ENCODE measurements around the gene RANBP1. TPM values are rescaled to one million over a fixed set of nuclear protein-coding genes. Genes with fewer than 3 reads are reported as not detected.

RANBP1 gene
- total RNA-seq, 2 experiments from 2014 or later: 320 to 332 TPM

DNA sequence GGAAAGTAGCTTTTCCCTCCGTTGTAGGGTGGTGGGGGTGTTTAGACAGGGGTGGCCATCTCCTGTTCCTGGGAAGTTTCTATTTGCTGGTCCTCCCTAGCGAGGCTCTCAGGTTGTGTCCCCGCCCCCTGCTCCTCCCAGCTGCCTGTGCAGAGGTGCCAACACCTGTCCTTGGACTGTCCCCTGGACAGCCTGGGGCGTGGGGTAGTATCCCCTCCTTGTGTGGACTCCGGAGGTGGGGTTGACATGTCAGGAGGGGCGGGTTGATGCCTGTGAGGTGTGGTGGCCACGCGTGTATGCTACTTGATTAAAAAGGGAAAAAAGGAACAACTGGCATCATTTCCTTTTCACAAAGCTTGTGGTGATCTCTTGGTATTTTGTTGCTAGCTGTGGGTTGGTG lies 14.3 kb upstream of the RANBP1 start:
- ATAC-seq (no peak), DNase-seq (no peak)
- ChIA-PET POLR2A (interaction anchor here (0.6 to 1.7 kb wide), 7 partner anchors 10 to 494 kb away, joined by 3 to 8 read pairs (median 4); partner anchors contain the start of genes TANGO2 and TRMT2A), CTCF (interaction anchor here (0.9 to 1.5 kb wide), 4 partner anchors 9 to 16 kb away, joined by 3 to 12 read pairs (median 4); no protein-coding TSS in a partner anchor)
- no peaks in the 10 kb centered on the region for H3K27me3 Mint-ChIP-seq (ENCODE audit: low read depth)
- H3K4me3 Mint-ChIP-seq: no peak overlapping the region
- H3K9me3 Mint-ChIP-seq (ENCODE audit: insufficient read depth): peaks cover 5% of the 10 kb centered on the region
- peaks cover 59% of the 10 kb centered on the region for H3K4me1 Mint-ChIP-seq (ENCODE audit: low read depth)
- H3K36me3 Mint-ChIP-seq (ENCODE audit: low read depth): peaks cover 65% of the 10 kb centered on the region
- peak overlapping the region; percentile 84 for H3K27ac Mint-ChIP-seq

DNA sequence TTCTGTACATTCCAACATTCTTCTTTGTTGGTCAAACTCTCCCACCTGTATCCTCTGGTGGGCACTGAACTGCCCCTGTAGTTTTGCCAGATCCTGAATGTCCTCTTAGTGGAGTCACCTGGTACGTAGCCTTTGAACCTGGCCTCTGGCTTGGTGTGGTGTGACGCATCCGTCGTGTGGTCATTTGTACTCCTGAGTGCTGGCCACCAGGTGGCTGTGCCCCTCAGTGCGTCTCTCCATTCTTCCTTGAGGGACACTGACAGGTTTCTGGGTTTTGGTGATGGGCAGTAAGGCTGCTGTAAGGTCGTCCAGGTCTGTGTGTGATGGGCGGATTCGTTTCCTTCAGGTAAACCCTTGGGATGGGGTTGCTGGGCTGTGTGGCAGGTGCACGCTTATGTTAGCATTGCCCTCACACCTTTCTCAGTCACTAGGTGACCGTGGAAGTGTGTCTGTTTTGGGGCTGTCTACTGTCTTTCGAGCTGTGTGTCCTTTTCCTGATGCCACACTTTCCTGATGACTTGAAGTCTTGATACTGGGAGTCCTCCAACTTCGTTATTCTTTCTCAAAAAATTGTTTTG lies 13.6 kb upstream of the RANBP1 start:
- Mint-ChIP-seq H3K4me1 (ENCODE audit: low read depth) (peaks cover 56% of the 10 kb centered on the region), H3K9me3 (ENCODE audit: insufficient read depth) (peaks cover under 1% of the 10 kb centered on the region), H3K27ac (peak overlapping the region; percentile 73), H3K4me3 (no peak overlapping the region), H3K27me3 (ENCODE audit: low read depth) (no peaks in the 10 kb centered on the region), H3K36me3 (ENCODE audit: low read depth) (peaks cover 65% of the 10 kb centered on the region)
- CTCF ChIA-PET: interaction anchor here (0.9 to 1.3 kb wide), 2 partner anchors 8 to 9 kb away, joined by 3 to 4 read pairs; no protein-coding TSS in a partner anchor
- no peak for ATAC-seq
- POLR2A ChIA-PET: no interaction called here
- no peak for DNase-seq

DNA sequence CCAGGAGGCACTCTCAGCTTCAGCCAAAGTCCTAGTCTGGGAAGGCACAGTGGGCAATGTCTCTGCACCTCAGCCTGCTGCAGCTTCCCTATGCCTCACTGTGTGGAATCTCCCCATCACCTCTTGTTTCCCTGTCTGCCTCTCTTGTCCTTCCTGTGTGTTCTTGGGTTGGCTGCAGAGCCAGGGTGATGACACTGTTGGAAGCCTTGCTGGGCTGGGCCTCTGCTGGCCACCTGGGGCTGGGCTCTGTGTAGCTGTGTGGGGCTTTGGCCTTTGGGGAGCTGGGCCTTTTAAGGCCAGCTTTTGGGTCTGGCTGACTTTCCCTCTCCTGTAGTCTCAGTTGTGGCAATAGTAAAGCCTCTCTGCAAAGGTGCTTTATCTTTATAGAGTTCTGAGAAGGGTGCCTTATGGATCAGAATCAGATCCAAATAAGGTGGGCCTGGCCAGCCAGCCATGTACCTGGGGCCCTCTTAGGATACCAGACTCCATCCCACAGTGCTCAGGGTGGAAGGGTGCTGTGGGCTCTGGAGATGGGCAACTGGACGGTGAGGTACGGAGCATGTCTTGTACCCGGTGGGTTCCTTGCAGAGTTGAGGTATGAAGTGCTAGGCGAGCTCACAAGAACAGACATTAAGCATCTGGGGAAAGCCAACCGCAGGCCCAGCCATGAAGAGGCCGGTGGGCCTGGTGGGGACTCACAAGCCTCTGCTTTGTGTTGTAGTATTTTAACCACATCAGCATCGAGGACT lies 10.3 kb upstream of the RANBP1 start:
- Mint-ChIP-seq H3K4me1 (ENCODE audit: low read depth) (peaks cover 30% of the 10 kb centered on the region), H3K4me3 (no peak overlapping the region), H3K27me3 (ENCODE audit: low read depth) (no peaks in the 10 kb centered on the region), H3K27ac (no peak overlapping the region), H3K9me3 (ENCODE audit: insufficient read depth) (no peaks in the 10 kb centered on the region), H3K36me3 (ENCODE audit: low read depth) (peaks cover 56% of the 10 kb centered on the region)
- ChIA-PET POLR2A (interaction anchor here (1.1 to 1.4 kb wide), 2 partner anchors 15 to 24 kb away, joined by 5 to 6 read pairs; no protein-coding TSS in a partner anchor), CTCF (no interaction called here)
- DNase-seq (no peak), ATAC-seq (no peak)

DNA sequence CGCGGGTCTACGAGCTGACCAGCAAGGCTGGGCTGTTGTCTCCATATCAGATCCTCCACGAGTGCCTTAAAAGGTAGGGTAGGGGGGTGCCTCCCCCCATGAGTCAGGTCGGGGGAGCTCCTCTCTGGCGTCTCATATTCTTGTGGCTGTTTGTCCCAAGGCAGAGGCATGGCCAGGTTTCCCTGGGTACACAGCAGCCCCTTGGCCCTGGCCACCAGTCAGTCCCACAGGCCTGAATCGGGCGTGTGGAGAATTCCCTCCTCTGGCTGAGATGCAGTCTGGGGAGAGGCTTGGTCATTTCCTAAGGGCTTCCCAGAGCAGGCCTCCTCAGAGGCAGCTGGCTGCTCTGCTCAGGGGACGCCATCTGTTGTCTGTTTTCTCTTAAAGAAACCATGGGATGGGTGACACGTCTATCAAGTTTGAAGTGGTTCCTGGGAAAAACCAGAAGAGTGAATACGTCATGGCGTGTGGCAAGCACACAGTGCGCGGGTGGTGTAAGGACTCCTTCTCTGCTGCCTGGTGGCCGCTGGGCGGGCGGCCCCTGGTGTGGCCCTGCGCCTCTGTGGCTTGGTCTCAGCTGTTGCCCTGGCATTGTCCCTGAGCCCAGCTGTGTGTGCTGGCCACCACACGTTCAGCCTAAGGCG lies 9.6 kb upstream of the RANBP1 start:
- Mint-ChIP-seq H3K4me3 (no peak overlapping the region), H3K36me3 (ENCODE audit: low read depth) (peaks cover 61% of the 10 kb centered on the region), H3K9me3 (ENCODE audit: insufficient read depth) (no peaks in the 10 kb centered on the region), H3K27ac (no peak overlapping the region), H3K4me1 (ENCODE audit: low read depth) (peaks cover 30% of the 10 kb centered on the region), H3K27me3 (ENCODE audit: low read depth) (no peaks in the 10 kb centered on the region)
- CTCF ChIA-PET: no interaction called here
- ATAC-seq (no peak), DNase-seq (no peak)
- POLR2A ChIA-PET: interaction anchor here (1.4 kb wide), 1 partner anchor 25 kb away, joined by 6 read pairs; no protein-coding TSS in a partner anchor

DNA sequence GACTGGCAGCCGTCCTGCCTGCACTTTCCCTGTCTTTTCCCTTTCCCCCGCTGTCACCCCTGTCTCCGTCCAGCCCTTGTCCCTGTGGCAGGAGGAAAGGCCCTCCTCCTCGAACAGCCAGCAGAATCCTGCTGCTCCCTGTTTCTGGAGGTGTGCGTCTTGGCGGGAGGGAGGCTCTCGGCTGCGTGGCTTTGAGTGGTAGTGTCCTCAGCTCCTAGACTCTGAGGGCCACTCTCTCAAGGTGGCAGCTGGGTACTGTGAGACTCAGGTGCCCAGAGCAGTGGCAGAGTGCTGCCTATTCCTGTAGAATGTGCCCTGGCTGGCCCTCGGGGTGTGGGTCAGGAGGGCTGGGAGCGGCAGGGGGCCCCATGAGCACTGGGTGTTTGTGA lies 9.1 kb upstream of the RANBP1 start:
- ChIA-PET CTCF (no interaction called here), POLR2A (no interaction called here)
- no peak overlapping the region for H3K27ac Mint-ChIP-seq
- H3K4me3 Mint-ChIP-seq: no peak overlapping the region
- peaks cover 60% of the 10 kb centered on the region for H3K36me3 Mint-ChIP-seq (ENCODE audit: low read depth)
- no peaks in the 10 kb centered on the region for H3K9me3 Mint-ChIP-seq (ENCODE audit: insufficient read depth)
- no peaks in the 10 kb centered on the region for H3K27me3 Mint-ChIP-seq (ENCODE audit: low read depth)
- ATAC-seq (no peak), DNase-seq (no peak)
- peaks cover 29% of the 10 kb centered on the region for H3K4me1 Mint-ChIP-seq (ENCODE audit: low read depth)

DNA sequence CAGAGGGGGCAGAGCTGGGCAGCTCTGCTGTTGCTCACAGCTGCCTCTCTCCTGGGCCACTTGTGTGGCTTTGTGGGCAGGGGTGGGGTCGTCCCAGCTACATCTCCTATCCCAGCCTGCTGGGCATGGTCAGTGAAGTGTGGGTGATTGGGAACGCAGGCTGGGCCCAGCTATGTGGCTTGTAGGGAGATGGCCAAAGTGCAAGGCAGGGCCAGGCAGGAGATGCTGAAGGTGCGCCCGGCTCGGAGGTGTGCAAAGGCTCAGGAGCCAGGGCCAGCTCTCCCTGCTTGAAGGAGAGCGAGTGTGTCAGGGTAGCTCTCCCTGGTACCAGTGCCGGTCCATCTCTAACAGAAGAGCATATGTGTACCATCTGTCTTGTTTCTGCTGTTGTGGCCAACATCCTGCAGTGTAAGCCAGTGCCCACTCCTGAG lies 8.4 kb upstream of the RANBP1 start:
- ChIA-PET CTCF (interaction anchor here (1.5 kb wide), 1 partner anchor 10 kb away, joined by 6 read pairs; the partner anchor contains the start of gene TRMT2A), POLR2A (interaction anchor here (1.1 kb wide), 1 partner anchor 28 kb away, joined by 3 read pairs; no protein-coding TSS in a partner anchor)
- H3K36me3 Mint-ChIP-seq (ENCODE audit: low read depth): peaks cover 61% of the 10 kb centered on the region
- no peaks in the 10 kb centered on the region for H3K9me3 Mint-ChIP-seq (ENCODE audit: insufficient read depth)
- H3K4me1 Mint-ChIP-seq (ENCODE audit: low read depth): peaks cover 29% of the 10 kb centered on the region
- H3K27ac Mint-ChIP-seq: peak overlapping the region; percentile 60
- no peaks in the 10 kb centered on the region for H3K27me3 Mint-ChIP-seq (ENCODE audit: low read depth)
- no peak for ATAC-seq
- H3K4me3 Mint-ChIP-seq: no peak overlapping the region
- DNase-seq: no peak

DNA sequence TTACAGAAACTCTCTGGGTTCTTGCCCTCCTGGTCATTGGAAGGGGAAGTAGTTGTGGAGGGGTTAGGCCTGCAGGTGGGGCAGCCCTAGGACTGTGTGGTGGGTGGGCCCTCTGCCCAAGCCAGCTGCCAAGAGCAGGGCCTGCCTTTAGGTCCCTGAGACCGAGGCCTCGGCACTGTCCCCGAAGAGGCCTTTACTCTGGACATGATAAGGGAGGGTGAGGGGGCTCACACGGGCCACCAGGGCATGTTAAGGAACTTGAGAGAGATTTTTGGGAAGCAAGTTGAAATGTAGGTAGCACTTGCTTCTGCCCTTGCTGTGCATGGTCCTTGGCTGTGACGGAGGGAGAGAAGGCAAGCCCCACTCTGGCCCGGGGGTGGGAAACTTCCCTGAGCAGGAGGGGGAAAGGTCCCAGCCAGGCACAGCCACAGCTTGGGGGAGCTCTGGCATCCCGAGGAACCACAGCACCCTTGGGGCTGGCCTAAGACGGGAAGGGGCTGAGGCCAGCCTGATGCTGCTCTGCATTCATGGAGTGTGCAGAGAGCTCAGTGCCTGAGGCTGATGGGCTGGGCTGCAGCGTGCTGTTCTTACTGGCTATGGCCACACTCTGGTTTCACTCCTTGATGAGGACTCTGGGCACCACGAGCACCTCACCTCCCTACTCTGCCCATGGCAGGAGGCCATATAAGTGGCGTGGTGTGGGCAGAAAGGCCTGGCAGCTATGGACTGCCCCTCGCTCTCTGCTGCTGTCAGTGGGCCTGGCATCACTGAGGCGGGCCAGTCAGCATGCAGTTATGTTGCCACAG lies 7.8 kb upstream of the RANBP1 start:
- POLR2A ChIA-PET: interaction anchor here (1.1 to 1.4 kb wide), 4 partner anchors 9 to 29 kb away, joined by 3 to 5 read pairs (median 3); partner anchors contain the start of gene TRMT2A
- CTCF ChIA-PET: interaction anchor here (0.9 to 1.5 kb wide), 5 partner anchors 9 to 142 kb away, joined by 3 to 6 read pairs (median 3); partner anchors contain the start of gene TRMT2A
- Mint-ChIP-seq H3K4me3 (no peak overlapping the region), H3K4me1 (ENCODE audit: low read depth) (peaks cover 33% of the 10 kb centered on the region), H3K36me3 (ENCODE audit: low read depth) (peaks cover 61% of the 10 kb centered on the region), H3K9me3 (ENCODE audit: insufficient read depth) (no peaks in the 10 kb centered on the region), H3K27me3 (ENCODE audit: low read depth) (no peaks in the 10 kb centered on the region), H3K27ac (peak overlapping the region; percentile 65)
- ATAC-seq: no peak
- DNase-seq: no peak

DNA sequence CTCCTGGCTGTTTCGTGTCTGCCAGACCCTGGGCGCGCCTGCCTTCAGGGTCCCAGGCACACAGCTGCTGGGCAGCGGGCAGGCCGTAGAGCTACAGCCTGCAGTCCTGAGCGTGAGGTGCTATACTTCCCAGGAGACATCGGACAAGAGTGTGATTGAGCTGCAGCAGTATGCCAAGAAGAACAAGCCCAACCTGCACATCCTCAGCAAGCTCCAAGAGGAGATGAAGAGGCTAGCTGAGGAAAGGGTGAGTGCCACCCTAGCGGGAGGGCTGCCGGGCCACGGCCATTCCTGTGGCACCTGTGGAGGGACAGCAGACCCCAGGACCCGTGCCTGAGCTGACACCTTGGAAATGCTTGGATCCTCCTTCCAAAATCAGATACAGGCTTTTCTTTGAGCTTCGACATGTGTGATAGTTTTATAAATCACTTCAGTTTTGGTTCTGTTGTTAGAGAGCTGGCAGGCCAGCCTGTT lies 7.1 kb upstream of the RANBP1 start:
- H3K36me3 Mint-ChIP-seq (ENCODE audit: low read depth): peaks cover 58% of the 10 kb centered on the region
- no peaks in the 10 kb centered on the region for H3K27me3 Mint-ChIP-seq (ENCODE audit: low read depth)
- H3K9me3 Mint-ChIP-seq (ENCODE audit: insufficient read depth): no peaks in the 10 kb centered on the region
- ATAC-seq (no peak), DNase-seq (no peak)
- H3K4me3 Mint-ChIP-seq: no peak overlapping the region
- ChIA-PET POLR2A (interaction anchor here (1.1 to 1.4 kb wide), 4 partner anchors 8 to 29 kb away, joined by 3 to 5 read pairs (median 3); partner anchors contain the start of gene TRMT2A), CTCF (interaction anchor here (0.9 to 1.5 kb wide), 5 partner anchors 9 to 143 kb away, joined by 3 to 6 read pairs (median 3); partner anchors contain the start of gene TRMT2A)
- H3K4me1 Mint-ChIP-seq (ENCODE audit: low read depth): peaks cover 38% of the 10 kb centered on the region
- H3K27ac Mint-ChIP-seq: peak overlapping the region; percentile 65

DNA sequence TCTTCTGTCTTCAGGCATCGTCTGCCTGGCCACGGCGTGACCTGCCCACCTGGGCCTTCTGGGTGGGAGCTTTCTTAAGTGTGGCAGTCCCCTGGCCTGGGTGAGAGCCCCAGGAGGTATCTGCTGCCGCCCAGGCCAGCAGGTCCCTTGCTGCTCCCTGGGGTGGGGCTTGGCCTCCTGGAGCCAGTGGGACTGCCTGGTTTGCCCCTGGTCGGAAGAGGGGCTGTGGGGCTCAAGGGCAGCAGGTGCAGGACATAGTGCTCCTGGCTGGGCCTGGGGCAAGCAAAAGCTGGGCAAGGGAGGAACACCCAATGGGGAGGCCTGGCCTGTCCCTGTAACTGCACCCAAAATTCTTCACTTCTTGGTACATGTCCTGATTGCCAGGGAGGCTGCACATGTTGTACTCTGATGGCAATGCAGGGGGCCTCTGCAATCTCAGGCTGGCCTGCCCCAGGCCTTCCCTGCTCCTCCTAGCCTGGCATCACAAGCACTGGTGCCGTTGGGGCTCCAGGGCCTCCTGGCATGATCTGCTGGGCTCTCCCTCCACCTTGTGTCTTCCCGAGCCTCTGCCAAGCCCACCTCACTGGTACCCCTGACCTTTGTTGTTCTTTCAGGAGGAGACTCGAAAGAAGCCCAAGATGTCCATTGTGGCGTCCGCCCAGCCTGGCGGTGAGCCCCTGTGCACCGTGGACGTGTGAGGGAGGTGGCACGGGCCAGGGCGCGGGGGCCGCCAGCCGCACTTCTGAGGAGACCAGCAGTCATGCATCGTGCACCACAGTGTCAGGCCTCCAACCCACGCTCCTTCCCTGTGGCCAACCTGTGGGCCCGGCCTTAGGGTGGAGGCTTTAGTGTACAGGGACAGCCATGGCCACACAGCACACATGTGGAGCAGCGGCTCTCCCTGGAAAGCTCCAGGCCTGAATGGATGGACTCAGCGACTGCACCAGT lies 6.2 kb upstream of the RANBP1 start:
- POLR2A ChIA-PET: interaction anchor here (1.2 to 1.3 kb wide), 2 partner anchors 8 to 11 kb away, joined by 3 to 5 read pairs; partner anchors contain the start of gene TRMT2A
- no peak overlapping the region for H3K4me3 Mint-ChIP-seq

More for the DNA sequence above, 6.2 kb upstream of the RANBP1 start:
- H3K9me3 Mint-ChIP-seq (ENCODE audit: insufficient read depth): no peaks in the 10 kb centered on the region
- CTCF ChIA-PET: interaction anchor here (0.9 to 1.9 kb wide), 7 partner anchors 8 to 144 kb away, joined by 3 to 12 read pairs (median 6); partner anchors contain the start of gene TRMT2A
- no peaks in the 10 kb centered on the region for H3K27me3 Mint-ChIP-seq (ENCODE audit: low read depth)
- peaks cover 45% of the 10 kb centered on the region for H3K4me1 Mint-ChIP-seq (ENCODE audit: low read depth)
- H3K36me3 Mint-ChIP-seq (ENCODE audit: low read depth): peaks cover 60% of the 10 kb centered on the region
- DNase-seq (no peak), ATAC-seq (no peak)
- H3K27ac Mint-ChIP-seq: peak overlapping the region; percentile 46

All from activated CD8-positive, alpha-beta T cell treated with anti-CD3 and anti-CD28 coated beads, Interleukin-2, amount 10 ng/mL, durations not matched to agents 7 days and 5 days (primary cell).